ENCODE data around the gene PTCD2.

PTCD2 gene

DNA sequence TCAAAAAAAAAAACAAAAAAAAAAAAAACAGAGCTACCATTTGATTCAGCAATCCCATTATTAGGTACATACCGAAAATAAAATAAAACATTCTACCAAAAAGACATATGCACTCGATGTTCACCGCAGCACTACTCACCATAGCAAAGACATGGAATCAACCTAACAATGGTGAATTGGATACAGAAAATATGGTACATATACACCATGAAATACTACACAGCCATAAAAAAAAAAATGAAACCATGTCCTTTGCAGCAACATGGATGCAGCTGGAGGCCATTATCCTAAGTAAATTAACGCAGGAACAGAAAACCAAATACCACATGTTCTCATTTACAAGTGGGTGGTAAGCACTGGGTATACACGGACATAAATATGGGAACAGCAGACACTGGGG, 21.5 kb upstream of the PTCD2 start:
- no peak for DNase-seq

DNA sequence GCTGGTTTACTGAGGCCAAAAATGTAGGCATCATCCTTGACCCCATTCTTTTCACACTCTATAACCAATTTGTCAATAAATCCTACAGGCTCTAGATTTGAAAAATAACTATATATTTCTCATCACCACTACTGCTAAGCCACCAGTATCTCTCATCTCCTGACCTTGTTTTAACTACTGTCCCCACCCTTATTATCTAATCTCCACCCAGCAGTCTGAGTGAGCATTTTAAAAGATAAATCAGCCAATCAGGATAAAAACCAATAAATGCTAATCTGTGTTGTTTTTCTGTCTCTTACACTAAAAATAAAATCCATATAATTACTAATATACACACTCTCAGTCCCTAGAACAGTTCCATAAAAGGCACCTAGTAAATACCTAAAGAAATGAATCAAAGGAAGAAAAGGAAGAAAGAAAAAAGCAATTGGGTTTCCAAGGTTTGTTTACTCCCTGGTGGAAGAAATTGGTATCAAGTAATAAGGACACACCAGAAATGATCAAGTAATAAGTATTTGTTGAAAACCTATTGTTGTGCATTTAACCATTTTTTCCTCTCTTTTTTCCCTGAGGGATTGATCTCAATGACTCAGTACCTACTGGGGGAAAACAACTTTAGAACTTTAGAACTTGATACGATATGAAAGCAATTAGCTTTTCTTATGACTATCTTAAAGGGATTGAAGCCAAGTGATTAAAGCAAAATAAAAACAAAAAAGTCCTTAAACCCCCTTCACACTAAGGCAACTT, 19.4 kb upstream of the PTCD2 start:
- no peak for DNase-seq

DNA sequence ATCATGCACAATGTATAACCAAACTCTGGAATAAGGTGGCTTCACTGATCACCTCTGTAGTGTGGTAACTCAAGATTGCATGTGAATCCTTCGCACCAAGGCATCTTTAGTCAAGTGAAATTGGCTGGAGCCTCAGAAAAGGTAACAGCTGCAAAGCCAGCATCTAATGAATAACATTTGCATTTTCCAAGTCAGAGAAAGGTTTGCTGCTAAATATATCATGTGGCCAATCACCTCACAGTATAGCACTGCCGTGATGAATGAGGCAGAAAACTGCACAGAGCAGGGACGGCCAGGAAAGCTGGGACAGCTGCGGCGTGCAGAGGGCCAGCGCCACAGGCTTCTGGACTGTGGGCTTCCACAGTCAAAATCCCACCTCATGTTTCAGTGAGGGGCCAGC, 18.6 kb upstream of the PTCD2 start:
- DNase-seq, result no peak

DNA sequence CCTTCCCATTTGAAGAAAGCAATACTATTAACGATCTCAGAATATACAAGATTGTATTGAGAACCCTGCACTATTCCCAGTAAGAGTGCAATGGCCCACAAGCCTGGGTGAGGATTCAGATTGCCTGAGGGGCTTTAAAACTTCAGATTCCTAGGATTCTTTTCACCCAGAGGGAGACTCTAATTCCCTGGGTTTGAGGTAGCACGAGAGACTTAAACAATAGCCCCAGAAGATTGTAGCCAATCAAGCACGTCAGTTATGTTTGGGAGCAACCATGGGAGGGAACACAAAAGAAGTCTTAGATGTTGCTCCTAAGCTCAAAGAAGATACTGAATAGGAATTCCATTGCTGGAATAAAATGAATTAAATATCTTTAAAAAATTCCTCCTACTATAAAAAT, 18.0 kb upstream of the PTCD2 start:
- no peak for DNase-seq

DNA sequence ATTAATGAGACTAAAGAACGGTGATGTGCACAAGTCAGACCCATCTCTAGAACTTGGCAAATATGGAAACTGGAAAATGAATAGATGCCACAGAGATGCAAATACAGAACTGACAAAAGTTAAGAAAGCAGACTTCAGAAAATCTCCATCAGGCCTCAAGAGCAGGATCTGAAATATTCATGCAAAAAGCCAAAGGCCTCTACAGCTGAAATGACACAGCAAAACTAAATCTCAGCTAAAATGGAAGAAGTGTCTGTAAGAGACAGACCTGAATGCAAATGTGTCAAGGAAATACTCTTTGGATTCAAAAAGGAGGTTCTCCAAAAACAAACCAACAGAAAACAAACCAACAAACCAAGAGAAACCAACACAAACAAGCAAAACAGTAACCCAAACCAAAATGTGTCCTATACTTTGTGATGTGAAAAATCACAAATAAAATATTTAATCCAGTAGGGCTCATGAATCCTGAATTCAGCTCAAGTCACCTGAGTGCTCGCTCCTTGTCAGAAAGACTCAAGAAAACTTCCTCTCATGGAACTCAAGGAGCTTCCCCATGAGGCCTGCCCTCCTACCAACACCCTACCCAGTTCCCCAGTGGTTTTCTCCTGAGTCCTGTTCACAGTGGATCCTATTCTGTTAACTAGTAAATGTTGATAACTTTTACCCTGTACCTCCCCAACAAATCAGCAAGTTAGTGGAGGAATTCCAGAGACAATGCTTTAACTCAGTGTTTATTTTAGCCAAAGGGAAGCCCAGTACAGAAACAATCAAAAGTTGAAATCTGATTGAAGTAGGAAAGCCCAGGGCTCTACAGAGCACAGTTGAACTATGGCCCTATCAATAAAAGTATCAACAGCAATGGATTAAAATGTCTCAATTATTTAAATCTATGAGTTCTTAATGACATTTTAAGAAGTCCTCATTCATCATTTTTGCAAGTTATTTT, 14.7 kb upstream of the PTCD2 start:
- DNase-seq, result no peak

DNA sequence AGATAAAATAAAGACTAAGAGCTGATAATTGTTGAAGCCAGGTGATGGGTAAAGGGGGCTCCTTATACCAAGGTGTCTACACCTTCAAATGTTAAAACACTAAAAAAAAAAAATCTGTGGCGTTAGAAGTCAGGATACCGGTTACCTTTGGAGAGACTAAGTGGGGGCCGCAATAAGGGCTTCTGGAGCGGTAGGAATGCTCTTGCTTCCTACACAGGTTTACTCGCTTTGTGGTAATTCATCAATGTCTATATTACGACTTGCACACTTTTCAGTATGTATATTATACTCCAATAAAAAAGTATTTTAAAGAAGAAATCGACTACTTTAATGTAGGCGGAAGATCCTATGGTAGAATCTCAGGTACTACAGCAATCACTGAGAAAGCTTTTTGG, 12.6 kb upstream of the PTCD2 start:
- DNase-seq, result no peak

DNA sequence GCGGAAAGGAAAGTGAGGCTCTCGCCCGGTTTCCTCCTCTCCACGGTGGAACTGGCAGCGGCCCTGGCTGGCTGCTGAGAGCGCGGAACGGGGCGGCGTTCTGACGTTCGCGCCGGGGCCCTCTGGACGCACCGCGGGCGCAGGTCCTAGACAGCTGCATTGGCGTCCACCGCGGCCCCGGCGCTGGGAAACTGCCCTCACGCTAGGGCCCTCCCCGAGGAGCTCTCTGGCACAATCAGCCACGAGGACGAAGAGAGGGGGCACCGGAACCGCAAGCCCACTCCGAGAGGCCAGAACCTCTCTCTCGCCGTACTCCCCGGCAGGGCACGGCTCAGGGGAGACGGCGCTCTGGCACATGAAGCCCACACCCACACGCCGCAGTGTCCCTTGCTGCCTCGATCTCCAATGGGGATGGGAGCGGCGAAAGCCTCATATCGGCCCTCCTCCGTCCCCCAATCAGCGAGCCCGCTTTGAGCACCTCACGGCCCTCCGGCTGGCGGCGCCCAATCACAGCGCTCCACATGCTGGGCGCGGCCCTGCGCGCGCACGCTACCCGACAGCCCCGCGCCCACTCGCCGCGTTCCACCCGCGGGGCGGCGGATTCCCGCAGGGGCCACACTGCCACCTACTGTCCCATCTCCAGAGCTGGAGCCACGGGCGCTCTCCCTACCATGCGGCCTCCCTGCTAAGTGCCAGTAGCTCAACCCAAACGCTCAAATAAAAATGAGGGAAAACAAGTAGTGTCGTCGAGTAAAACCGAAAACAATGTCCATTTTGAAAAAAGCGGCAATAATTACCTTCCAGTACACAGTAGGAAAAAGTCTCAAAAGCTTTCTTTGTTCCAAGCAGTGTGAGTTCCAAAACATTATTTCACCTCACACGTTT, 12.0 kb upstream of the PTCD2 start:
- peak; percentile 98 for DNase-seq

DNA sequence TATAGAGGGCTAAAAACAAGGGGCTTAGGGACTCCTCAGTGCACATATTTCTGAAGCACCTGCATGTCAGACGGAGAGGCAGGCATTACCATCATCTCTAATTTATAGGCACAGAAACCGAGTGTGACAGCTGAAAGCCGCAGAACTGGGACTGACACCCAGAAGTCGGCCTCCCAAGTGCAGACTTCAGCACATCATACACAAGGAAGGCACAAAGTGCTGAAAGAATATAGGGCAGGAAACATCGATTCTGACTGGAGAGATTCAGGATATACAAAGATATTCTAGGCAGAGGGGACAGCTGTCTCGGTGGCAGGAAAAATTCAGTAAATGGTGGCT, 11.4 kb upstream of the PTCD2 start:
- DNase-seq, result no peak

DNA sequence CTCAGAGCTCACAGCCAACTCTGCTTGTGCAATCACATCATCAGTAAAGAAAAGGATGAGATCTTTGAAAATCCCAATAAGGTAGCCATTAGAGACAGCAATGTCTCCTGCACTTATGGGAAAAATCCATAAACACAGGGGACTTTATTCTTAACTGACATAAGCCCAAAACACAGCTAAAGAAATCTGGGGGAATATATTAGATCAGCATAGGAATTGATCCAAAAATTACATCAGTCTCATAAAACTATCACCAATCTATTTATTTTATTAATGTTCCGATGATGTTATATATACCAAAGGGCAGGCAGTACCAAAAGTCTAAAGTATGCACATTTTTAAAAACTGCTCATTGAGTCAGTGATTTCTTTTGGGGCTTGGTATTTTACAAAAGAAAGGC, 7.0 kb upstream of the PTCD2 start:
- no peak for DNase-seq

DNA sequence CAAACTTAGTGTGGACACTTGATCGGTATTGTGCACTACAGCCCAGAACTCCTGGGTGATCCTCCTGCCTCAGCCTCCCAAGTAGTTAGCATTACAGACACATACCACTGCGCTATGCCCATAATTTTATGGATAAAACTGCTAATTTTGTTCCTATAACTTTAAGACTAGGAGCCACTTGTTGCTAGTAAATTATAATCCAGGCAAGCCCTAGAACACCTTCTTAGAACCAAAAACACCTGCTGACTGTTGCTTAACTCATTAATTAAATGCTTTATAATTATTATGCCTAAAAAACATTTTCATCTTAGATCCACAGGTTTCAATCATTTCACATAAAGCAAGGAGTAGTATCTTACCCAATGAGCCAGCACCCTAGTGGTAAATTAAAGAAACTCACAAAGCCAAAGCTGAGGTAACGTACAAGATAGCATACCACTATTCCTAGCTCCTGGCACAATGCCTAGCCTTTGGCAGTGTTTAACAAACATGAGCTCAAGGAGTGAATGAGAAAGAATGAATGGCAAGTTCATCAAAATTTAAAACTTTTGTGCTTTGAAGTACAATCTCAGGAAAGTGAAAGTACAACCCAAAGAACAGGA, 5.5 kb upstream of the PTCD2 start:
- no peak for DNase-seq

DNA sequence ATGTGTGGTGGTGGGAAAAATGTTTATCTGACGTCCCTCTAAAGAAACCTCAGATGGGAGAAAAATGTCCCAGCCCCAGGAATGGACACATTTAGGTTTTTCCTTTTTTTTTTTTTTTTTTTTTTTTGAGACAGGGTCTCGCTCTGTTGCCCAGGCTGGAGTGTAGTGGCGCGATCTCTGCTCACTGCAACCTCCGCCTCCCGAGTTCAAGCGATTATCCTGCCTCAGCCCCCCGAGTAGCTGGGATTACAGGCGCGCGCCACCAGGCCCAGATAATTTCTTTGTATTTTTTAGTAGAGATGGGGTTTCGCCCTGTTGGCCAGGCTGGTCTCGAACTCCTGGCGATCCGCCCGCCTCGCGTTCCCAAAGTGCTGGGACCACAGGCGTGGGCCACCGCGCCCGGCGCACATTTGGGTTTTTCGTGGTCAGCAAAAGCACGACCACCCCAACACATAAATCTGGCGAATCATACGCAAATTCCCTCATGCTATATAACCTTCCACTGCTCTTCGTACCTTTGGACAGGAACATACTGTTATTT, 668 bp upstream of the PTCD2 start:
- DNase-seq, result peak; percentile 27

DNA sequence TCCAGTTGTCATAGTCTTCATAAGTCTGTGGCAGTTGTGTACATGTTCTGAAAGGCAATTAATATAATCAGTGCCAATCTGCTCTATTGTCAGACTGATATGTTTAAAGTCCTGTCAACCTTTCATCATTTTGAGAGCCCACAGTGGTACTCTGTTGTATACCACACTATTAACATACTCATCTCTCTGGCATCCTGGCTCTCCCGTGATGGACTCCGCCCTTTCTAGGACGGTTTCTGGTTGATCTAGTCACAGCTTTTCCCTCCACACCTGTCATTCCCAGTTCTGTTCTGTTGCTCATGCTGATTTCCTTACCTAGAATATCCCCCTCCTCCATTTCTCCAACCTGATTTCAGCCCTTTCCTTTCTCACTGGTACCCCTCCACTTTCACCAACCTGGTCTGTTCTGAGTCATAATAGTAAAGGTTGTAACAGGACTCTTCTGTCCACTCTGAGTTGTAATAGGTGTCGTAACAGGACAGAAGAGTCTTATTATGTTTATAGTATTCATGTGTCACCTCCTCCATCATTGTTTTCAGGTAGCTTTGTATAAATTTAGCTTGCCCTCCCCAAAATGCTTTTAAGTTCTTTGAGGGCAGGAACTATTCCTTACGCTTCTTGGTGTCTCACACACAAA, 4.1 kb downstream of the PTCD2 start:
- DNase-seq, result no peak

DNA sequence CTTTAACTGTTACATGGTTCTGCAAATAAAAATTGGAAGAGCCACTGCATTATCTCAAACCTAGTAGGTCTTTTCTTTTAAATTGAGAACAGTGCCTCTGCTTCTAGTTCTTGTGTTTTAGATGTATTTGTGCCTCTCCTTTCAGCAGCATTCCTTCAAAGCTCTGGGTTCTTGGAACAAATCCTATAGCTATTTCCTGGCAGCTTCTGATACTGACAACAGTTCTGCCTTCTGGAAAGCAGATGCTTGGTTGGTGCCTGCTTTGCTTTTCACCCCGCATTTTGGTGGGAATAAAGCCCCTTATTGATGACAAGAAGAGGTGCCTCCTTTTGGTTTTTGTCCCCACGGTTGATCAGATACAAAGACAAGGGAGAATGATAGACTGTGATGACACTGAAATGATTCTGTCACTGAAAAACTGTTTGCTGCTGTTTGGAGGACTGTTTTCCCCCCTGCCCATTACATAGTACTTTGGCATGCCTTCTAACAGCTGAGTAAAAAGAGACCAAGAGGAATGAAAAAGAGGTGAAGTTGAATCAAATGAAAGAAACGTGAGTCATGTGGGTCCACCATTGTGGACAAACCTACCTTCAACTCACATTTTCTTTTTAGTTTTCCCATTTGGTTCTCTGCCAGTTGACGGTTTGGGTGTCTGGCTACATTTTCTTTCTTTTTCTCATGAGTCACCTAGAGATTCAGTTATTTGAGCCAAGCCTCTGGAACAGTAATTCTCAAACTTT, 5.6 kb downstream of the PTCD2 start:
- DNase-seq, result no peak

DNA sequence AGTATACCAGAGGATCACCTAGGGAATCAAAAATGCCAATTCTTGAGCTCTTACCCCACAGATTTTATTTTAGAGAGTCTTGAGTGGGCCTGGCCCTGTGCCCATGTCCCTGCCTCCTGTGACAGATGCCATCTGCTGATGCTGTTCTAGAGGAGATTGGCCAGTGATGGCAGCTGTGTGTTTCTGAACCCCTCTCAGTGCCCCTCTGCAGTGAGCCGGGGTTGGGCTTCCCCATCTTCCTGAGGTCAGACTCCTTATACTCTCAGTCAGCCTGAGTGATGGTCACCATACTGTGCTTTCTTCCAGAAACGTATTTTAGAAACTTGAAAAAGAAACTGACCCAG, 6.1 kb downstream of the PTCD2 start:
- DNase-seq, result no peak

DNA sequence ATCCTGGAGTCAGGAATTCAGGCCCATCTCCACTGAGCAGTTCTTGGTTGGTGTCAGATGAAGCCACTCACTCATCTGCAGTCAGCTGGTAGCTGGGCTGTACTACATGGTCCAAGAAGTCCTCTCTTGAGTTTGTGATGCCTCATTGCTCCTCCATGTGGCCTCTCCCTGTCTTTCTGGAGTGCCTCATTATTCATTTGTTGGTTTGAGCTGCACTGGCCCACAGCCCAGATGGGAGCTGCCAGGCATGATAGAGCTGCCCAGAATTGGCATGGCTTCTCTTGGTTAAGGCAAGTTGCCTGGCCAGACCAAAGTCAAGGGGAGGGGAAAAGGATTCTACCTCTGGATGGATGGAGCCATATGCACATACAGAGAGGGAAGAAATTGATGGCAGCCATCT, 8.0 kb downstream of the PTCD2 start:
- no peak for DNase-seq

DNA sequence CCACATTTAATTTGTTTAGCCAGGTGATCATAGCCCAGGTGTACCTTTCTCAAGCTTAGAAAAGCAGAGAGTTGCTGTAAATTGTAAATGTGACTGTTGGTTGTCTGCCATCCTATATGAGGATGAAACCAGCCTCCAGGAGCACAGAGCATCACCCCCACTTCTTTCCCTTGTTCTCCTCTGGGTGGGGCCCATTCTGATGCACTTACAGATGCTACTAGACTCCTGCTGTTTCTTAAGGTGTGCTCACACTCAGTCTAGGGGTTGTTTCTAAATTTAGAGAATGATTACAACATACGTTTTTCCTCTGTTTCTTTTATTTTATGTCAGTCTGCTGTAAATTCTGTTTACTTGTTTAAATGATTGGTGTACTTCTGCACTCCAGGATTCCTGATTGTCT, 10.5 kb downstream of the PTCD2 start:
- DNase-seq, result no peak

DNA sequence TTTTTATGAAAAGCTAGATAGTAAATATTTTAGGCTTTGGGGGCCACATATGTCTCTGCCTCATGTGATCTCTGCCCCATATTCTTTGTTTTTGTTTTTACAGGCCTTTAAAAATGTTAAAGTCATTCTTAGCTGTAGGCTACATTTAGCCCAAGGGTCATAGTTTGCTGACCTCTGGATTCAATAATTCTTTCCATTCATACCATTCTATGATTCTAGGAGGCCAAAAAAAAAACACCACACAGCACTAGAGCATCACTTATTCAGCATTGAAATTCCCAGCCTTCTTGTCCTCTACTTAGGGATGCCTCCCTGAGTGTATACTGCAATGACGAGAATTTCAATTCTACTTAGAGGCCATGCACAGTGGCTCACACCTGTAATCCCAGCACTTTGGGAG, 17.0 kb downstream of the PTCD2 start:
- DNase-seq, result no peak

DNA sequence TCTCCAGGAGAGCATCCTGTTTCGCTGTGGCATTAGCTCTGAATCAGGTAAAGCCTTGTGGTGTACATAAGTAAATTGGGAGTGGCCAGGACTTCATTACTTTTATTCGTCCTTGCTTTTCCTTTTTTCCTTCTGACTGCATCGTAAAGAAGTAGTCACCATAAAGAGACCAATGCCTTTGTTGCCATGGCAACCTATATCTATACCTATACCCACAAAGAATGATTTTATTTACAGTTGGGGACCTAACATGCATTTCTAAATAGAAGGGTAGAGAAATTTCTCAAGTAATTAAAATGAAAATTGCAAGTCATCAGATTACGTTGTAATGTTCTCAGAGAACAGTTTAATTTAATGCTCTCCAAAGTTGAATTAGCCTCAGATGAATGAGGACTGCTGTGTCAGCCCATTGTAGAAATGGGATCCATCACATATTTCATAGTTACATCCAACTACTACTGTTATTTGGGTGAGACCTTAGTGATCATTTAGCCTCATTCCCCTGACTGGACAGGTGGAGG, 18.6 kb downstream of the PTCD2 start:
- no peak for DNase-seq

DNA sequence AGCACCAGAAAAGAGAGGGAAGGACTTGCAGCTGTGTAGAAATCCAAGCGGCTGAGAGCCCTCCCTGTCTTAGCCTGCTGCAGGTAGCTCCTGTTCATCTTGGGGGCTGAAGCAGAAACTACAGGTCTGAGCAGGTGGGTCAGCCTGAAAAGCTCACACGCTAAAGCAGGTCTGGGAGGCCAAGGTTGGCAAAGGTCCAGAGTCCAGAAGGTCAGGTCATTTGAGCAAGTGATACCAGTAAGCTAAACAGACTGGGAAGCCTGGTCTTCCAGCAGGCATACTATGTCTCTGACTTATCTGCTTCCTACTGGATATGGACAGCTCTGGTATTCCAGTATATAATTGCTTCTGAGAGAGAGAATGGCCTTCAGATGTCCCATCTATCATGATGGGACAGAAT, 26.2 kb downstream of the PTCD2 start:
- DNase-seq, result no peak

DNA sequence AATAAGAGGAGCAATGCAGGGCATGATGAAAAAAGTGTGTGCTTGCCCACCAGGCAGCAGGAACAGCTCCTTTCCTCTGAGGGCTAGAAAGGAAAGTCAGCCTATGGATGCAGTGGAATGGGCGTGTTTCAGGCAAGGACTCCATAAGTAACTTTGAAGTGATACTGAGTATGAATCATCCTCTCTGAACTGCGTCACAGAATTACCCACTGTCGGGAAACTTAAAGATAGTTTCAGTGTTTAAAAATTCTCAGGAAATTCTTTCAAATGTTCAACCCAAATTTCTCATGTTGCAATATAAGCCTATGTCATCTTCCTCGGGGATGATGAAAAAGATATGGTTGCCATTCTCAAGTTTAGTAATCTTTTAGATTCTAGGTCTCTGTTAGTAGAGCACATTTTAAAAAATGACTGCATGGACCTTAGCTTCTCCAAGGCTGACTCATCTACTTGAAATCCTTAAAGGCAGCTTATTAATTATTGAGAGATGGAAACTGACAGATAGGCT, 27.7 kb downstream of the PTCD2 start:
- DNase-seq, result peak; percentile 69

DNA sequence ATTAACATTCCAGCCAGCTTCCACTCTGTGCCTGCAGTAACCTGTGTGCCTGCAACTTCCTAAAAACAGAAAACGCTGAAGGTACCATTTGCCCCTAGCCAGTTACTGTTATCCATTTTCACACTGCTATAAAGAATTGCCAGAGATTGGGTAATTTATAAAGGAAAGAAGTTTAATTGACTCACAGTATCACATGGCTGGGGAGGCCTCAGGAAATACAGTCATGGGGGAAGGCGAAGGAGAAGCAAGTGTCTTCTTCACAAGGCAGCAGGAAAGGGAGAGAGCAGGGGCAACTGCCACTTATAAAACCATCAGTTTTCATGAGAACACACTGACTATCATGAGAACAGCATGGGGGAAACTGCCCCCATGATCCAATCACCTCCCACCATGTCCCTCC, 31.2 kb downstream of the PTCD2 start:
- DNase-seq, result no peak
